BLaER1 treated with 17β-estradiol and CSF1 and Interleukin-3, amounts not matched to agents 10 nM and 100 nM (cell line): ENCODE results near the gene AHCYL2.
A peak's percentile ranks its signal among the peaks of the same experiment; 100 is the strongest.
"Not testable (repeated sequence)": the region's sequence is repeated elsewhere in the genome, so short reads cannot be mapped to it uniquely, and the experiment has no call there.

Source experiments
- H3K27ac ChIP-seq, 11 experiments: shearing (Covaris generic); formaldehyde crosslinking; 2 replicates each; pipeline ENCODE4 v1.8.1; 2022
- H3K27me3 ChIP-seq, 11 experiments: shearing (Covaris generic); formaldehyde crosslinking; 2 replicates each; pipeline ENCODE4 v1.8.1; 2022
- H3K36me3 ChIP-seq, 11 experiments: shearing (Covaris generic); formaldehyde crosslinking; 2 replicates each; pipeline ENCODE4 v1.8.1; 2022
- H3K4me1 ChIP-seq, 10 experiments: shearing (Covaris generic); formaldehyde crosslinking; 2 replicates each; pipeline ENCODE4 v1.8.1; 2022
- H3K4me2 ChIP-seq, 11 experiments: shearing (Covaris generic); formaldehyde crosslinking; 2 replicates each; pipeline ENCODE4 v1.8.1; 2022
- H3K4me3 ChIP-seq, 10 experiments: shearing (Covaris generic); formaldehyde crosslinking; 2 replicates each; pipeline ENCODE4 v1.8.1; 2022
- H3K9ac ChIP-seq, 11 experiments: shearing (Covaris generic); formaldehyde crosslinking; 2 replicates each; pipeline ENCODE4 v1.8.1; 2022
- H3K9me3 ChIP-seq, 11 experiments: shearing (Covaris generic); formaldehyde crosslinking; replicated peaks in 1 of 11; 2 replicates each; pipeline ENCODE4 v1.8.1; 2022
- H4K20me1 ChIP-seq, 11 experiments: shearing (Covaris generic); formaldehyde crosslinking; 2 replicates each; pipeline ENCODE4 v1.8.1; 2022
- Cebpa-rat ChIP-seq, 11 experiments: shearing (Covaris generic); IDR thresholded peaks; 2 replicates each; pipeline ENCODE4 v1.8.1; 2022

The AHCYL2 gene

DNA sequence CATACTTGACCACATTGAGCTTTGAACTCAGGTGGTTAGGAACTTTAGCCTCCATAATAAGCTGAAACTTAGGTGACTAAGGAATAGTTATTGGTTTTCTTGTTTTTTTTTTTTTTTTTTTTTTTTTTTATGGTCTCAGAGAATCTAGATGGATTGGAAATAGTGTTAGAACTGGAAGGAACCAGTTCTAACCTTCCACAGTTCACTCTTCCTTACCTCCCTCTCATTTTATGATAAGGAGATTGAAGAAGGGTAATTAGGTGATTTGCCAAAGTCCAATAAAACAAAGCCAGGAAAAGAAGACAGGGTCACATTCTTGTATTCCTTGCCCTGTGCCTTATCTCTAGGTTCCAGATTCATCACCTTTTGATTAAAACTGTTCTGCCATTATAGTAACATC is 137.7 kb downstream of the AHCYL2 start:
- no peak for TF ChIP-seq Cebpa-rat (IDR thresholded peaks at IDR 0.05)
- Histone ChIP-seq H3K4me3 (no peak overlapping the region), H3K4me1 (peaks cover 0 to under 1% (median 0%) of the 10 kb centered on the region in 10 experiments; a peak in 2 of 20 replicates), H4K20me1 (peaks cover 0 to 7% (median 0%) of the 10 kb centered on the region in 11 experiments; a peak in 5 of 22 replicates), H3K27ac (no peak overlapping the region), H3K9me3 (no peaks in the 10 kb centered on the region), H3K36me3 (no peaks in the 10 kb centered on the region), H3K4me2 (no peak overlapping the region), H3K9ac (no peak overlapping the region), H3K27me3 (no peaks in the 10 kb centered on the region)

DNA sequence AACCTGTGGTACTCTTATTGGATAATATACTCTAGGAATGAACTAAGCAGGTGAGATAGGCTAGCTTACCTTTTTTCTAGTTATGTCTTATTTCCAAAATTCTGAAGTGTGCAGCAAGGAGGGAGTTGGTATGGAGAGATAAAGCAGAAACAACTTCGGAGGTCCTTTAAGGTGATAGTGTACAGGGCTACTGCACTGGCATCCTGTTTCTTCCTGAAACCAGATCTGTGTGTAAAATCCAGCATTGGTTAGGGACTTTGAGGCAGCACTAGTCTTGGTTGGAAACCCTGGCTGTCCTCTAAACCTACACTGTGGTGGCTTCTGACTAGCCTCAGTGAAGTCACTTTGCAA is 142.5 kb downstream of the AHCYL2 start:
- Histone ChIP-seq H3K4me2 (peak overlapping the region in 2 of 11 experiments; percentile 47 to 50; a peak in 2 of 22 replicates), H4K20me1 (peaks cover 0 to 18% (median 9%) of the 10 kb centered on the region in 11 experiments; a peak in 7 of 22 replicates), H3K4me1 (peaks cover 19 to 27% (median 24%) of the 10 kb centered on the region in 10 experiments), H3K36me3 (no peaks in the 10 kb centered on the region), H3K27me3 (no peaks in the 10 kb centered on the region), H3K9me3 (no peaks in the 10 kb centered on the region), H3K27ac (no peak overlapping the region), H3K9ac (no peak overlapping the region), H3K4me3 (no peak overlapping the region)
- TF ChIP-seq Cebpa-rat (IDR thresholded peaks at IDR 0.05): no peak

DNA sequence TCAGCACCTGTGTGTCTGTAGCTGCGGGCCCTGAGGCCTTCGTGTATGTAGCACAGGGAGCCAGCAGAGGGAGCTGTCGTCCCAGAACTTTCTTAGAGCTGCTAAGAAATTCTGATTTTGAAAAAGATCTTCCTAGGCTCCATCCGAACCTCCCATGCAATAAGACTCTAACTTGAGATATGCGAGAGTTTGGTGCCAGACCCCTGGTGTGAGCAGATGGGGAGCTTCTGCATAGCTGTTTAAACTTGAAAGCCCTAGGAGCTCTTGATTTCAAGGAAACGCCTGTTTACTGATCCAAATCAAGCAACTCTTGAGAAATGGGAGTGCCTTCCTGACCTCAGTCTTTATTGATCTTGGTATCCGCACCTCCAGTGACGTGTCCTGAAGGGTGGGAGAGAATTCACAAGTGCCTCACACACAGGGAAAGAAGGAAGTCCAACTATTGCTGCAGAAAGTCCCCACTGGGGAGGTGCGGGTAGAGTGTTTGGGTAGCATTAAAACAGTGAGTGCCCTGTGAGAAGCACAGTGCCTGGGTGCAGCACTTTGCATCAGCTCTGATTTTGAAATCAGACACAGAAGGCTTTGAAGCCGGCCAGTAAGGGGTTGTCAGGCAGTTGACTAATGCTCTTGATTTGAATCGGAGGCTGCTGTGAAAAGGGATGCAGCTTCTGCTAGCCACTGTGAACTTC is 143.0 kb downstream of the AHCYL2 start:
- Histone ChIP-seq H4K20me1 (peaks cover 0 to 18% (median 9%) of the 10 kb centered on the region in 11 experiments; a peak in 7 of 22 replicates), H3K9me3 (no peaks in the 10 kb centered on the region), H3K4me1 (peaks cover 19 to 27% (median 24%) of the 10 kb centered on the region in 10 experiments), H3K9ac (peak overlapping the region in 7 of 11 experiments; percentile 1 to 33 (median 21); a peak in 5 of 22 replicates), H3K36me3 (no peaks in the 10 kb centered on the region), H3K27me3 (no peaks in the 10 kb centered on the region), H3K27ac (peak overlapping the region in 4 of 11 experiments; percentile 5 to 39 (median 18); a peak in 5 of 22 replicates), H3K4me2 (peak overlapping the region; percentile 11 to 81 (median 50); a peak in 21 of 22 replicates), H3K4me3 (no peak overlapping the region)
- TF ChIP-seq Cebpa-rat (IDR thresholded peaks at IDR 0.05): peak in 1 of 11 experiments; percentile 15; a peak in 1 of 22 replicates

DNA sequence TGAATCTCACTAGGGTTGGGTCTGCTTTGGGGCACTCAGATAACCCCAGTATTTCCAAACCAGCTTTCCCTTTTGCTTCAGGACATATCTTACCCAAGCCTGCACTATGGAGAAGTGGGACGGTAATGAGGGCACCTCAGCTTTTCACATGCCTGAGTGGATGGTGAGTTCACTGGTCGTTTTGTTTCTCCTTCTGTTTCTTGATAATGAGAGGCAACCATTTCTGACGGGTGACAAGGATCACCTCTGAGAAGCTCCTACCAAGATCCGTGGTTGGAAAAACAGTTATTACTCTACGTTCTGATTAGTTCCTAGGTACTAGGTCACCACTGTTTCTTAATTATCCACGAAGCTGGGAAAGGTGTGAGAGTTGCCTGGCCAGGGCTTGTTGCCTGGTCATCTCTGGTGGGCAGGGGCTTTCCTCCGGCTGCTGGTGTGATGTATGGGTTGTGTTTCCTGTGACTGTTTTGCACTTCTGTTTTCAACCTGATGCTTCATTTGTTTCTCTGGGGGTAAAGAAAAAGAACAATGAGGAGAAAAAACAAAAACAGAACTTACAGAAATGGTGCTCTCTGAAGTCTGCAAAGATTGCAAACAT is 143.7 kb downstream of the AHCYL2 start:
- Histone ChIP-seq H3K4me3 (no peak overlapping the region), H3K4me2 (peak overlapping the region; percentile 11 to 81 (median 50); a peak in 21 of 22 replicates), H3K4me1 (peaks cover 19 to 27% (median 24%) of the 10 kb centered on the region in 10 experiments), H3K36me3 (no peaks in the 10 kb centered on the region), H3K27me3 (no peaks in the 10 kb centered on the region), H3K9ac (peak overlapping the region in 6 of 11 experiments; percentile 7 to 33 (median 26); a peak in 4 of 22 replicates), H3K9me3 (no peaks in the 10 kb centered on the region), H3K27ac (peak overlapping the region in 4 of 11 experiments; percentile 5 to 39 (median 18); a peak in 6 of 22 replicates), H4K20me1 (peaks cover 0 to 18% (median 9%) of the 10 kb centered on the region in 11 experiments; a peak in 7 of 22 replicates)
- no peak for TF ChIP-seq Cebpa-rat (IDR thresholded peaks at IDR 0.05)

DNA sequence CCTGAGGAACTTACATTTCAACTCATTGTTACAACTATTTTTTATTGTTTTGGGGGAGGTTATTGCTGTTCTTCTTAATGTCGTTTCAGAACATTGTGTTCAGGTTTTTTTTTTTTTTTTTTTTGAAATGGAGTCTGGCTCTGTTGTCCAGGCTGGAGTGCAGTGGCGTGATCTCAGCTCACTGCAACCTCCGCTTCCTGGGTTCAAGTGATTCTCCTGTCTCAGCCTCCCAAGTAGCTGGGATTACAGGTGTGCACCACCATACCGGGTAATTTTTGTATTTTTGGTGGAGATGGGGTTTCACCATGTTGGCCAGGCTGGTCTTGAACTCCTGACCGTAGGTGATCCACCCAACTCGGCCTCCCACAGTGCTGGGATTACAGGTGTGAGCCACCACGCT is 144.6 kb downstream of the AHCYL2 start:
- H3K27me3 ChIP-seq, H3K9ac ChIP-seq, H3K4me2 ChIP-seq, H3K4me3 ChIP-seq, H3K9me3 ChIP-seq, H3K36me3 ChIP-seq, H3K27ac ChIP-seq: not testable (repeated sequence)
- H4K20me1 ChIP-seq: peaks cover 0 to 18% (median 9%) of the 10 kb centered on the region in 11 experiments; a peak in 7 of 22 replicates
- peaks cover 19 to 27% (median 24%) of the 10 kb centered on the region in 10 experiments for H3K4me1 ChIP-seq

DNA sequence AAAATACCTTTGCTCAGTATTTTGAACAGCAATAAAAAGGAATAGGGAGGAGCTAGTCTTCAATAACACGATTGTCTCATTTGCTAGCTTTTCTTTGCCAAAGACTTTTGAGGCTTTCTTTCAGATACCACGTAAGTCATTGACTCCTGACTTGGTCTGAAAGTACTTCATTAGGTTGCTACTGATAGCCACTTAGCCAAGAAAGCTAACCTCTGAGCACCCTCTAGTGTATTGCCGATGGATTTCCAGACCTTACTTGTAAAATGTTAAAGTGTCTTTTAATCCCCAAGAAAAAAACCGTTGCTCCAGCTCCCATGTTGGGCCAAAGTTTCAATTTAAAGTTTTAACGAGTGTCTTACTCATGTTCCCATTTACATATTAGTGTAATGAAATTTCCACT is 146.0 kb downstream of the AHCYL2 start:
- Histone ChIP-seq H3K36me3 (no peaks in the 10 kb centered on the region), H4K20me1 (peaks cover 0 to 18% (median 9%) of the 10 kb centered on the region in 11 experiments; a peak in 7 of 22 replicates), H3K4me3 (no peak overlapping the region), H3K9ac (0 out of 22 replicates have a peak overlapping the region, but pooled peaks of 1 of the 11 experiments have one; percentile 43), H3K4me1 (peaks cover 19 to 27% (median 24%) of the 10 kb centered on the region in 10 experiments), H3K4me2 (peak overlapping the region in 7 of 11 experiments; percentile 1 to 34 (median 10); a peak in 5 of 22 replicates), H3K27ac (no peak overlapping the region), H3K9me3 (no peaks in the 10 kb centered on the region), H3K27me3 (no peaks in the 10 kb centered on the region)
- TF ChIP-seq Cebpa-rat (IDR thresholded peaks at IDR 0.05): no peak

DNA sequence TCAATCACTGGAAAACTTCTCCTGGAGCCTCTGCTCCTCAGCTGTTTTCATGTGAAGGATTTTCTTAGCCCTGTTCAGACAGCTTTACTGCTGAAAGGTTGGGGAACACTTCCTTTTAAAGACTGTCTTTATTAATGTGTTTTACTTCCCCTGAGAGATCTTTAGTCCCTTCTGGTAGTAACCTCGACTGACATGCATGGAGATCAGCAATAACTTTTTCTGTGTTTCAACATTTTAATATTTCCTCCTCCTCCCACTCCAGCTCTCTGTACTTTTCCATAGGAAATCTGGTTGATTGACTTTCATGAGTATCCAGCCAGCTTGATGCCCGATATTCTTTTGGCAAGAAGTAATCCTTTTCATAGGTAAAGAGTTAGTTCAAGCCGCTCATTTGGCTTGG is 146.7 kb downstream of the AHCYL2 start:
- Histone ChIP-seq H3K4me3 (no peak overlapping the region), H3K9me3 (no peaks in the 10 kb centered on the region), H3K27ac (no peak overlapping the region), H3K4me2 (peak overlapping the region in 9 of 11 experiments; percentile 1 to 34 (median 10); a peak in 7 of 22 replicates), H4K20me1 (peaks cover 0 to 18% (median 9%) of the 10 kb centered on the region in 11 experiments; a peak in 7 of 22 replicates), H3K27me3 (no peaks in the 10 kb centered on the region), H3K4me1 (peaks cover 20 to 31% (median 24%) of the 10 kb centered on the region in 10 experiments), H3K36me3 (no peaks in the 10 kb centered on the region), H3K9ac (no peak overlapping the region)
- TF ChIP-seq Cebpa-rat (IDR thresholded peaks at IDR 0.05): no peak

DNA sequence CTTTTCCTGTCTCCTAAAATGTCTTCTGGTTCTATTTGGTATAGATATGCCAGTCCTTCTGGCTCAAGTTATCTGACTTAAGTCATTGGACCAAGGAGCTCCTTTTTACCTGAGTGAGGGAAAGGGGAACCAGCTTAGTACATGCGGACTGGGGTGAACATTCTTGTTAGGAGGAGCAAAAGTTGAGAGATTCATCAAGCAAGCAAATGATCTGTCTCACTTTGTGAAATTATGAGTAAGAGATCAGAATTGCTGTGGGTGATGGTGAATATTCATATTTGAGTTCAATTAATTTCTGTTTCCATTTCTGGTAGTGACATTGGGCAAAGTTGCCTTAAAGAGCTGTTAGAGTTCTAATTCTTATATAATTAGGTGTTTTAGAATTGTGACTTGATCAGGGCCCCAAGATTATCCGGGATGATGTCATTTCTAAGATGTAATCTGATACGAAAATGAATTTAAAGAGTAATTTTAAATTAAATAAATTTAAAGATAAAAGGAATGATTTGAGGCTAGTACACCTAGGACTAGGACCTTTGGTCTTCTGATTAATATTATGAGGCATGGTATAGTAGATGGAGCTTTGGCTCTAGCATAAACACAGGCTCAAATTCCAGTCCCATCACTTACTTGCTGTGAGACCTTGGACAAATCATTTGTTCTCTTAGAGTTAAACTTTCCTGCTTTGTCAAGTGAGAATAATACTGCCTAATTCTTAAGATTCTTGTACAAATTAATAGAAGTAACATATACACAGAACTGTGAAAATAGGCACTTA is 149.0 kb downstream of the AHCYL2 start:
- TF ChIP-seq Cebpa-rat (IDR thresholded peaks at IDR 0.05): no peak
- Histone ChIP-seq H3K27ac (no peak overlapping the region), H3K4me3 (no peak overlapping the region), H3K4me1 (peaks cover 8 to 29% (median 20%) of the 10 kb centered on the region in 10 experiments; a peak in 19 of 20 replicates), H3K36me3 (no peaks in the 10 kb centered on the region), H3K9me3 (no peaks in the 10 kb centered on the region), H3K27me3 (no peaks in the 10 kb centered on the region), H3K4me2 (no peak overlapping the region), H4K20me1 (peaks cover 0 to 1% (median 0%) of the 10 kb centered on the region in 11 experiments; a peak in 1 of 22 replicates), H3K9ac (no peak overlapping the region)
